Hepatocyte (in vitro differentiated cells): ENCODE data around the gene VPS8. TPM values are rescaled to one million over a fixed set of nuclear protein-coding genes. Genes with fewer than 3 reads are reported as not detected.

Experiments used
- DNase-seq: peaks from one replicate; pipeline ENCODE4 v3.0.0-alpha.2; 2016; ENCODE audit warnings: low spot score
- H2AFZ ChIP-seq: fragments of 200-600 bp; sonication (generic); 2 replicates; pipeline ENCODE4 v1.6.0; 2016; ENCODE audit warnings: antibody characterized with exemption, mild to moderate bottlenecking
- H3K27ac ChIP-seq: fragments of 200-600 bp; sonication (generic); 2 replicates; pipeline ENCODE4 v1.5.1; 2016; ENCODE audit warnings: mild to moderate bottlenecking
- H3K27me3 ChIP-seq: fragments of 200-600 bp; sonication (generic); 2 replicates; pipeline ENCODE4 v1.6.1; 2016
- H3K36me3 ChIP-seq: fragments of 200-600 bp; sonication (generic); replicated peaks from 2 replicates; pipeline ENCODE4 v1.5.1; 2016; ENCODE audit warnings: low read depth; ENCODE audit not compliant: insufficient read depth
- H3K4me1 ChIP-seq: fragments of 200-600 bp; sonication (generic); 2 replicates; pipeline ENCODE4 v1.5.1; 2016; ENCODE audit warnings: mild to moderate bottlenecking, moderate library complexity; ENCODE audit not compliant: insufficient read depth
- H3K4me2 ChIP-seq: fragments of 200-600 bp; sonication (generic); 2 replicates; pipeline ENCODE4 v1.6.0; 2016
- H3K4me3 ChIP-seq: fragments of 200-600 bp; sonication (generic); 2 replicates; pipeline ENCODE4 v1.5.1; 2016; ENCODE audit warnings: mild to moderate bottlenecking
- H3K79me2 ChIP-seq: fragments of 200-600 bp; sonication (generic); 2 replicates; pipeline ENCODE4 v1.6.0; 2017; ENCODE audit warnings: mild to moderate bottlenecking
- H3K9me2 ChIP-seq: fragments of 200-600 bp; sonication (generic); replicated peaks from 2 replicates; pipeline ENCODE4 v1.6.0; 2017; ENCODE audit warnings: mild to moderate bottlenecking; ENCODE audit not compliant: insufficient read depth
- H3K9me3 ChIP-seq: fragments of 200-600 bp; sonication (generic); 2 replicates; pipeline ENCODE4 v1.5.1; 2016; ENCODE audit warnings: low read depth, mild to moderate bottlenecking
- H4K20me1 ChIP-seq: fragments of 200-600 bp; sonication (generic); 2 replicates; pipeline ENCODE4 v1.6.0; 2016; ENCODE audit warnings: mild to moderate bottlenecking; ENCODE audit not compliant: insufficient read depth, poor library complexity, severe bottlenecking
- CTCF ChIP-seq: fragments of 200-600 bp; sonication (generic); IDR thresholded peaks from 2 replicates; pipeline ENCODE4 v1.5.1; 2016; ENCODE audit warnings: antibody characterized with exemption, mild to moderate bottlenecking; ENCODE audit not compliant: poor library complexity
- EZH2 ChIP-seq: fragments of 200-600 bp; sonication (generic); IDR thresholded peaks from 2 replicates; pipeline ENCODE4 v1.6.1; 2016; ENCODE audit warnings: antibody characterized with exemption, mild to moderate bottlenecking, borderline replicate concordance
- EZH2phosphoT487 ChIP-seq: fragments of 200-600 bp; sonication (generic); IDR thresholded peaks from one replicate; pipeline ENCODE4 v1.6.1; 2018; ENCODE audit warnings: antibody characterized with exemption, mild to moderate bottlenecking, low read depth, moderate library complexity; ENCODE audit not compliant: unreplicated experiment, severe bottlenecking
- WGBS: methylation state at CpG from one replicate; pipeline ENCODE4 v1.1.6; 2016; ENCODE audit warnings: low lambda C conversion rate; ENCODE audit errors: missing lambda C conversion rate; 5-methylcytosine and 5-hydroxymethylcytosine counted together
- polyA plus RNA-seq: library from polyadenylated mRNA; unstranded; fragments of >200 nt; fragmentation: Nextera tagmentation; extraction: Ambion mirVana; gene quantifications from 2 replicates; pipeline ENCODE4 v1.2.1, GENCODE V29; 2016
- total RNA-seq: library from RNA; depleted of rRNA; stranded (reverse); fragments of >200 nt; gene quantifications from 2 replicates; pipeline ENCODE4 v1.2.3, GENCODE V29; 2014

VPS8 gene
- total and polyA plus RNA-seq, 2 experiments from 2014 or later: 20.5 to 61.9 TPM

- Histone ChIP-seq H3K79me2 (no peaks in the 10 kb centered on the region), H3K36me3 (no peaks in the 10 kb centered on the region), H4K20me1 (no peaks in the 10 kb centered on the region), H3K27me3 (no peaks in the 10 kb centered on the region), H3K4me2 (no peak overlapping the region), H3K9me3 (no peaks in the 10 kb centered on the region), H3K4me3 (no peak overlapping the region), H2AFZ (no peak overlapping the region), H3K4me1 (peaks cover 37% of the 10 kb centered on the region), H3K9me2 (no peaks in the 10 kb centered on the region), H3K27ac (peak overlapping the region; percentile 71)
- WGBS: 63% methylated on average over 26 of the region's 26 CpGs
- TF ChIP-seq EZH2: no peak
- TF ChIP-seq EZH2phosphoT487: no peak
- no peak for TF ChIP-seq CTCF
- DNase-seq: no peak
Measured at GRCh38 chr3:184769382-184770170, 42.4 kb upstream of the VPS8 start.

GRCh38 chr3:184770541-184770940 is 41.4 kb upstream of the VPS8 start:
- DNase-seq: no peak
- no peak overlapping the region for H2AFZ ChIP-seq
- H3K79me2 ChIP-seq: no peaks in the 10 kb centered on the region
- H3K27me3 ChIP-seq: no peaks in the 10 kb centered on the region
- no peak overlapping the region for H3K4me3 ChIP-seq
- no peaks in the 10 kb centered on the region for H3K36me3 ChIP-seq
- H3K27ac ChIP-seq: peak overlapping the region; percentile 71
- H3K4me1 ChIP-seq: peaks cover 32% of the 10 kb centered on the region
- H3K4me2 ChIP-seq: no peak overlapping the region
- TF ChIP-seq CTCF (no peak), EZH2phosphoT487 (no peak), EZH2 (no peak)
- no peaks in the 10 kb centered on the region for H3K9me2 ChIP-seq
- H4K20me1 ChIP-seq: no peaks in the 10 kb centered on the region
- no peaks in the 10 kb centered on the region for H3K9me3 ChIP-seq
- WGBS: 90% methylated on average over 12 of the region's 12 CpGs

- Histone ChIP-seq H3K27me3 (no peaks in the 10 kb centered on the region), H4K20me1 (no peaks in the 10 kb centered on the region), H3K79me2 (no peaks in the 10 kb centered on the region), H3K9me3 (no peaks in the 10 kb centered on the region), H3K9me2 (no peaks in the 10 kb centered on the region), H2AFZ (no peak overlapping the region), H3K4me2 (peak overlapping the region; percentile 4), H3K36me3 (no peaks in the 10 kb centered on the region), H3K27ac (peak overlapping the region; percentile 59), H3K4me3 (no peak overlapping the region), H3K4me1 (peaks cover 32% of the 10 kb centered on the region)
- DNase-seq: no peak
- WGBS: 56% methylated on average over 20 of the region's 20 CpGs
- no peak for TF ChIP-seq EZH2phosphoT487
- no peak for TF ChIP-seq EZH2
- TF ChIP-seq CTCF: no peak
Measured at GRCh38 chr3:184771301-184772127, 40.5 kb upstream of the VPS8 start.
